Measurements from ENCODE around the gene ELMOD3.
"Not testable (repeated sequence)": the region's sequence is repeated elsewhere in the genome, so short reads cannot be mapped to it uniquely, and the experiment has no call there.

Gene ELMOD3

DNA sequence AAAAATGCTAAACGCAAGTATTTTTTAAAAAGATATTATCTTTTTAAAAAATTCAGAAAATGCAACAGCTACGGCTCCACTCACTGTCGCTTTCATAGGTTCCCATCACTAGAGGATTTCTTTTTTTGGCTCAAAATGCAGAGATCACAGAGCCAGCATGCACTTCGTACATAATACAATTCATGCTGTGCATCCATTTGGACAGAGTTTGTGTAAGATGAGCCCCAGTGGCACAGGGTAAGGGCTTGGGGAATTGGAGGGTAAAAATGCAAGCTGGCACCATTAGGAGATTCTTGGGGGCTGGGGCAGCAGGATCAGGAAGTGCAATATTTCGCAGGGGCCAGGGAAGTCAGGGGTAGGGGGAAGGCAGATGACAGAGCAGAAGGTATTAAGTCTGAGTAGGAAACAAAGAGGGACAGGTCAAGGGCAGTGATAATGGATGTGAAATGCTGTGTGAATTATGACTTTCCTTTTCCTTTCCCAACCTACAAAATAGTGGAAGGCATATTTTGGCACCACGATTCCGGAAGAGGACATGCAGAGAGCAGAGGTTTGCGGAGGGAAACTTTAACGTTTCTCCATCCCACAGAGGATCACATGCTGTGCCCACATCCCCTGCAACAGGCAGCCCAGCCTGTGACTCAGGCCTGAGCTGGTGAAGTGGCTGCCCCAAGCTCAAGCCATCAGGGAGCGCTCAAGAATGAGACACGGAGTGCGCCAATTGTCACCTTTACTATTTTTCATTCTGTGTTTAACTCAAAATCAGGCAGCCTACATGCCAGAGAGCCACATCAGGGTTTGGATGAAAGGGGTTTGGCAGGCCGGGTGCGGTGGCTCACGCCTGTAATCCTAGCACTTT lies 50.9 kb downstream of the ELMOD3 start:
- no peak for DNase-seq

DNA sequence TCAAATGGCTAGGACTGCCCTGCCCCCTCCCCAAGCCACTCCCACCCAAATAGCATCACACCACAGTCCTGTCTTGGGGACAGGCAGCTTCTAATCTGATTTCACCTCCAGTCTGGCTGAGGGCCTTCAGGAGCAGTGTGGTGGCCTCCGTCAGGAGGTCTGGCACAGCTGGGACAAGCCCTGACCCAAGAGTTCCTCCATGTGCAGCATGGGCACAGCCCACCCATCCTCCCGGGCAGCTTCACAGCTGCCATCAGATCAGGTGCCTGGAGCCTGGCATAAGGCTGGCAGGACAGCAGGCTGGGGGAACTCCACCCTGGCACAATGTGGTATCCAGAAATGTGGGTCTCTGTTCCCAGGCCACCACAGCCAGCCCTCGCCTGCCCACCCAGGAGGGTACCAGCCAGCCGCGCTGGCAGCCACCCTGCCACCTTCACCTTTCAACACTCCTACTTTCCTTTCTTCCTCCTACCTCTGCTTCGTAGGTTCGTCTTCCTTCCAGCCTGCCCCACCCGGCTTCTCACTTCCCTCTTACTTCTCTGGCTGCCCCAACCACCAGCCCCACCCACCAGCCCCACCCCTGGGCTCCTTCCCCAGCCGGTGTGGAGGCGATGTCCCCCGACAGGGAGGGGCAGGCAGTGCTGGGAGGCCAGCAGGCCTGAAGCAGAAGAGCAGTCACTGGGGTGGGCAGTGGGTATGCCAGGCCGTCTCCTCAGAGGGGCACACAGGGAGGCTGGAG lies 55.4 kb downstream of the ELMOD3 start, which contains the start of gene CAPG:
Gene CAPG, minus strand, starts transcription at position 522 of the 739 bp plus-strand sequence. CDS start 8,221 bp downstream, outside the sequence.
- DNase-seq = no peak

DNA sequence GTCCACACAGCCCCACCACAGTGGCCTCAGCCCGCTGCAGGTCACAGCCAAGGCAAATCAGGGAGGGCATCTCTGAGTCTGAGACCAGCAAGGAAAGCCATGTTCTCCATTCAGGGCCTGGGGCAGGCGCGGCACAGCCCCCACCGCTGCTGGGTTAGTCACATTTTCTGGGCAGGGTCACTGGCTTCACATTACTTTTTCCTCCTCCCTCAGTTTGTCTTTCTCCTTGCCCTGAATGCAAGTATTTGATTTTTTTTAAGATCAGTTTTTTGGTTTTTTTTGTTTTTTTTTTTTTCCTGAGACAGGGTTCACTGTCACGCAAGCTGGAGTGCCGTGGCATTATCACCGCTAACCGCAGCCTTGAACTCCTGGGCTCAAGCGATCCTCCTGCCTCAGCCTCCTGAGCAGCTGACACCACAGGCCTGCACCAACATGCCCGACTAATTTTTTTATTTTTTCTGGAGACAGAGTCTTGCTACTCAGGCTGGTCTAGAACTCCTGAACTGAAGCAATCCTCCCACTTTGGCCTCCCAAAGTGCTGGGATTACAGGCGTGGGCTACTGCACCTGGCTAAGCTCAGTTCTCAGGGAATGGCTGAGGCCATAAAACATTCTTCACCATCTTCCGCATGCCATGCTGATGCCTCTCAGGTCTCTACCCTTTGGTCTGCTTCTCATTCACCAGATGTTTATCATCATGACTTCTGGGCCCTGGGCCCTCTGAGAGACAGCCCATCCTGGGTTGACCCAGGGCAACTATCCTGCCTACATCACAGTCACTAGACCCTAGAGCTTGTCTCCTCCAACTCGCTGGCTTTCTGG lies 56.2 kb downstream of the ELMOD3 start:
- DNase-seq = no peak

DNA sequence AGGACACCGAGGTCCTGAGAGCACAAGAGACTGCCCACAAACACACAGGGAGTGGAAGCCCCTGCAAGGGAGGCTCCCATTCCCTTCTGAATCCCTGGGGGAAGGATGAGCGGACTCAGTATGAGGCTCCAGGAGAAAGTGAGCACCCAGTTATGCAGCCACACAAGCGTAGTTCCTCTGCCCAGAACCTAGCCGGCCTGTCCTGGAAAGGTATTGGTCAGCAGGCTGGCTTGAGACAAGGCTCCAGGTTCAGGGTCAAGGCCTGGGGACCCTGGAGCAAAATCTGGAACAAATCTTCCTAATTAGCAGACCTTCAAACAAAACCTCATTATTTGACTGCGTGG lies 56.8 kb downstream of the ELMOD3 start:
- DNase-seq = no peak

DNA sequence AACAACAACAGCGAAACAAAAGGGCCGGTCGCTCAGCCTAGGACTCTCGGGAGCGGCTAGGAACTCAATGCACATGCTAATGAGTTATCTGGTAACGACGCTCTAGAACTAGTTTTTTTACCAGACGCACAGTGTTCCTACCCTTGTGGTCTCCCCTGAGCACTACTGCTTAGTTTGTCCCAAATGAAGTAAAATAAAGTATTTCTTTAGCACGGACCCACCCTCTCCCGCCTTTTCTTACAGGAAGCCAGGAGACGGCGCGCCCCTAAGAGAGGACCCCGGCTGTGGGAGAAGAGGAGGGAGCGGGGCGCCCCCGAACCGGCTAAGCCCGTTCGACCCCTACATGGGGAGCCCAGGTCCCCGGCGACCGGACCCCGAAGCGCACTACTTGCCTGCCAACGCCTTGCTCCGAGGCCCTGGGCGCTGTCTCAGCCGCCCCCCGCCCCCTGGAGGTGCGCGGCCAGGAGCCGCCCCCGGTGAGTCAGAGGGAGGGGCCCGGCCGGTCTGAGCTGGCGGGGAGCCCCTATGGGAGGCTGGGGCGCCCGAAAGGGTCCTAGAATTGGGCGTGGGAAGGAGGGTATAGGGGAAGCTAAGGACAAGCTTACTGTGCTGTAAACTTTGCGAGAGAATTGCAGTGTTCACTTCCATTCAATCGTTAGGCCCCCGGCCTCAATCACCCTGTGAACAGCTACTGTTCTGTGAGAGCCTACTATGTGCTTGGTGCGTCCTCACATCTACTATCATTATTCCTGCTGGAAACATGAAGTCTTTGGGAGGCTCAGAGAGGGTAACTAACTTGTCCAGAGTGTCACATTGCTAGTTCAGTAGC lies 59.2 kb downstream of the ELMOD3 start:
- DNase-seq = no peak

DNA sequence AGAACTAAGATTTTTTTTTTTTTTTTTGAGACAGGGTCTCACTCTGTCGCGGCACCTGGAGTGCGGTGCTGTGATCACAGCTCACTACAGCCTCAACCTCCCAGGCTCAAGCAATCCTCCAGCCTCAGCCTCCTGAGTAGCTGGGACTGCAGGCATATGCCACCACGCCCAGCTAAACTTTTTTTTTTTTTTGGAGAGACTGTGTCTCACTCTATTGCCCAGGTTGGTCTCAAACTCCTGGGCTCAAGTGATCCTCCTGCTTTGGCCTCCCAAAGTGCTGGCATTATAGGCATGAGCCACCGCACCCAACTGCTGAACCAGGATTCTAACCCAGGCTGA lies 59.8 kb downstream of the ELMOD3 start:
- DNase-seq = not testable (repeated sequence)

DNA sequence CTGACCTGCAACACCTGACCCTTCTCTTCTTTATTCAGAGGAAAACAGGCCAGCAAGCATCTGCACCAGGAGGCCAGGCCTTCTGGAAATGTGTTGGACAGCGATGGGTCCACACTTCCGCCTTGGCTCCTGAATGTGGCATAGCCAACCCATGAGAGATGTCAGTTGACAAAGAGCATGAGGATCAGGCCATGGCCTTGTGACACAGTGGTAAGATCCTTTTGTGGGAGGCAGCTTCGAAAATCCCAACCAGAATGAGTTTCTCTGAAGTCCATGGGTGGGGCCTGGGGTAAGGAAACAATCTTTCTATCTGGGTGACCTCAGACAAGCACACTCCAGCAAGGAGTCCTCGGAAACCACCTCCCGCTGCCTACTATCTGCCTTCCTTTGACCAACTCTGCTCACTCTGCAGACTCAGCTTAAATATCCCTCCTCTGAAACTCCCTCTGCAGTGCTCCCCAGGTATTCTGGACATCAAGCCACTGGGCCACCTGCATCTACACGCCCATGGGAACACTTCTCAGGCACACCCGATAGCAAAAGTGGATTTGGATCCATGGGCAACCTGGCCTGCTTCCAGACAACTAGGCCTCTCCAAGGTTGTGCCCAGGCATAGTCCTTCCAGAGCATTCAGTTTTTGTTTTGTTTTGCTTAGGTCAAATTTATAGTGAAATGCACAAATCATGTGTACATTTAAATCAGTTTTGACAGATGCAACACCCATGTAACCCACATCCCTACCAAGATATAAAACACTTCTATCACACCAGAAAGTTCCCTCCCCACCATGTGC lies 60.4 kb downstream of the ELMOD3 start:
- no peak for DNase-seq

DNA sequence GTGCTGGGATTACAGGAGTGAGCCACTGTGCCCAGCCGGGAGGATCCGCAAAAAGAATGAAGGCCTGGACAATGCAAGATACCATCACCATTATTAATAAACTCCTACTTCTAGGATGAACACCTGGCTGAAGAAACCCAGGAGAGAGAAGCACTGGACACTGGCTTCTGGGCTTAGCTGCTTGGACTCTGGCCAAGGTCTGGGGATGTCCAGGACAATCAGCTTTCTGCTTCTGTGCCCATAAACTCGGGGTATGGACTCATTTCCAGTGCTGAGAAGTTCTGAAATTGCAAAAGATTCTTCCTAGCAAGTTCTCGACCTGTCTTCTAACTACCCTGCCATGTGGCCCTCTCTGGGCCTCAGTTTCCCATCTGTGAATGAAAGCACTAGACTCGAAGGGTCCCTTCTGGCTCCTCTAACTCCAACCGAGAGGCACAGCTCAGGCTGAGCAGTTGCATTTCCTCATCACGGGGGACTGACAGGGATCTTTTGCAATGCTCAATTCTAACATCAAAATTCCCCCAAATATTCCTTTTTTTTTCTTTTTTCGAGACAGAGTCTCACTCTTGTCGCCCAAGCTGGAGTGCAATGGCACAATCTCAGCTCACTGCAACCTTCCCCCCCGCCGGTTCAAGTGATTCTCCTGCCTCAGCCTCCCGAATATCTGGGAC lies 61.5 kb downstream of the ELMOD3 start:
- no peak for DNase-seq

DNA sequence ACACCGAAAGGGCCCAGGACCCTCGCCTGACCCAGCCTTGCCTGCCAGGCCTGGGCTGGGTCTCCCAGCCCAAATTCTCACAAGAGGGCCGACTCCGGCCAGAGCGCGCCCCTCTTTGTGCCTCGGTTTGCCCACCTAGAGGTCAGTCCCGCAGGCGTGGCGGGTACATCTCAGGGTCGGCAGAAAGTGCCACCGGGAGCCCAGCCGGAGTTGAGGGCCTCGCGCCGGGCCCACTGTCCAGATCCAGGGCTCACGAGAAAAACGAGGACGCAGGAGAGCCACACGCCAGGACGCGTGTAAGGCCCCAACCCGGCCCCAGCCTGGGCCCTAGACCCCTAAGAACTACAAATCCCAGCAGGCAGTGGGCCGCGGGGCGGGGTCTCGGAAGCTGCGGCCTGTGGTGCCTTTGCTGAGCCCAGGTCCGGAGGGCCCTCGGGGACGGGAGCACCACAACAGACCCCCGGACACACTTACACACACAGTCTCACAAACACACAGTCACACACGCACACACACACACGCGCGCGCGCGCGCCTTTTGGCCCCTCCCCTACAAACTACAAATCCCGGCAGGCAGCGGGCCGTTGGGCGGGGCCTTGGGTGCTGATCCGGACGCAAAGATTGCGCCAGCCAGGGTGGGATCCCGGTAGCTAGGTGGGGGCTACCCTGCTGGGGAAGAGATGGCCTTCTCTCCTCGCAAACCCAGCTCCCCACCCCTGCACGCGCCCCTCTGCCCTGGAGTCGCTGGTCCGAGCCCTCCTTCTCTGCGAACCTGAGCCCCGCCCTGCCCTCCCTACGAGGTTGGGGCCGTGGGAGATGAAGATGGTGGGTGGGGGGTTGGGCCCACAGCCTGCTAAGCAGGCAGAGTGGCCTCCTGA lies 63.8 kb downstream of the ELMOD3 start, which contains the start of gene SH2D6:
Gene SH2D6, plus strand, starts transcription at position 583 of the 877 bp plus-strand sequence. CDS start 10,752 bp downstream, outside the sequence.
- peak; percentile 70 for DNase-seq

DNA sequence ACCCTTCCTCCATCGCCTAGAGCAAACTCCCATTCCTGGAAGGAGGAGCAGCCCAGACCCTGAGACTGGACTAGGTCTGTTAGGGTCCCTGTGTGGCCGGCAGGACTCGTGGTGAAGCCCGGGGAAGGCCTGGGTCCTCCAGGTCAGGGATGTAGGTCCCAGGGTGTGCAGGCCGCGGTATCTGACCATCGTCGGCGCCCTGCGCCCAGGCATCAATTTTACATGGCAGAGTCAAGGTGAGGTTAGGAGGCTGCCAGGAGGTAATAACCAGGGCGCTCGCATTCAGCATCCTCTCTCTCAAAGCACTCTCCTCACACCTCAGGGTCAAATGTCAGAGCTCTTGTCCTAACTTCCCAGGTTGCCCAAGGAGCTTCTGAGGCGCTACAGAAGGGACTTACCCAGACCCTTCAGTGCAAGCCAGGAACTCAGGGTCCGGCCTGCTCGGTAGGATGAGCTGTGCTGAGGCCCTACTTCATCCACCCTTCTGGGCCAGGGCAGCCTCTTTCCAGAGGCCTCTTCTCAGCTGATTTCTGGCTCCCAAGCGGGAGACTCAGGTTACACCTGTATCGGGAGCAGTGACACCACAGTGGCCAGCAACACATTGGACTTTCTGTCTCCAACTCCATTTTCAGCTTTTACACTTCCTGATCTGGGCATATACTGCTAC lies 64.6 kb downstream of the ELMOD3 start:
- DNase-seq = no peak

DNA sequence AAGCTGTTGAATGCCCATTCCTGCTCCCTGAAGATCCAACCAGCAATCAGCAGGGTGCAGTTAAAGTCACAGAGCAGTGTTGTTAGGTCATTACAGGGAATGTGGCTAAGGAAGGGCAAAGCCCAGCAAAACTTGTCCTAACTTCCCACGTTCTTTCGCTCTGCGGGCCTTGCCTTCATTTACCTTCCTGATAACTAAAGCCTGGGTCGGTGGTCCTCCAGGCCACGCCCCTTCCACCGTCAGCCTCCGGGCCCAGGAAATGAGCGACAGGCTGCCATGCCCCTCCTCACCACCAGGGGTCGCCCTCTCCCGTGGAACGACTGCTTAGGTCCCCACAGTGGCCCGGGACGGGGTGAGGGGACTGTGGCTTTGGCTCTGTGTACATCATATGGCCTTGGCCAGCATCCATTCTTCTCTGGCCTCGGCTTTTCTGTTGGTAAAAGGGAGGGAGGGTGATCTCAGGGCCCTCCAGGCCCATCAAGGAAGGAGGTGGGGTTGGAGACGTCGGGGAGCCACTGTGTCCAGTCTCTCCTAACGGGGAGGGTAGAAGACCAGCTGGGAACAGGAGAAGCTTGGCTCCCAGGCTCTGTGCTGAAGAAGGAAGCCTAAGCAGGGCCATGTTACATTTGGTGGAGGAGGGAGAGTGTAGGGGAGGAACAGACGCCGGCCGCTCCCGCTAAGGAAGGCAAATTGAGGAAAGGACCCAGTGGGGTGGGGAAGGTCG lies 66.1 kb downstream of the ELMOD3 start:
- peak; percentile 82 for DNase-seq

DNA sequence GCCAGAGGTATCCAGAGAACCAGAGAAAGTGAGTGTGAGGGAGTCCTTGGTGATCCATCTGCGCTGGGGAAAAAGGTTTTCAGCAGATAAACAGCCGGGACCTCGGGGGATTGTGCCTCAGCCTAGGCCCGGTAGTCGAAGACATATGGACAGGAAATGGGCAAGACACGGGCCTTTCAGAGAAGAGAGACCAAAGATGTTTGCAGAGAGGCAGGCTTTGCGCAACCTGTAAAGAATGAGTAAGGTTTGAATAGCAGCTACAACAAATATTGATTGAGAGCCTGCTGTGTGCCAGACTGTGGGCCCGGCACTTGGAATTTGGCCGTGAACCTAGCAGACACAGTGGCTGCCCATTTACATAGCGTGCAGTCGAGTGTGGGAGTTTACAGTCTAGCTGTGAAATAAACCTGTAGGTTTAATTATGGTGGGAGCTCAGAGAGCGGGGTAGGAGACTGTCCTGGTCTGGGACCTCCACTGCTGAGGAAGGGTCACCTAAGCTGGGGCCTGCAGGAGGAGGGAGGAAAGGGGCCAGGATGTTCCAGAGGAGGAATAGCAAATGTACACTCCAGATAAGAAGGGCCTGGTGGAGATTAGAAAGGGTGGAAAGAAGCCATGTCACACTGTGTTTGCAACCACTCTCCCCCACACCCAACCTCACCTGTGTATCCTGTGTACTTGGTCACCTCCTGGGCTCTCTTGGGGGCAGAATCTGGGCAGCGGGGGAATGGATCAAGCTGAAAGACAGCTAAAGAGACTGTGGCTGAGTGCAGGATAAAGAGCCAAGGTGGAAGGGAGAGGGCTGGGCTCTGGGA lies 66.9 kb downstream of the ELMOD3 start:
- peak; percentile 77 for DNase-seq

DNA sequence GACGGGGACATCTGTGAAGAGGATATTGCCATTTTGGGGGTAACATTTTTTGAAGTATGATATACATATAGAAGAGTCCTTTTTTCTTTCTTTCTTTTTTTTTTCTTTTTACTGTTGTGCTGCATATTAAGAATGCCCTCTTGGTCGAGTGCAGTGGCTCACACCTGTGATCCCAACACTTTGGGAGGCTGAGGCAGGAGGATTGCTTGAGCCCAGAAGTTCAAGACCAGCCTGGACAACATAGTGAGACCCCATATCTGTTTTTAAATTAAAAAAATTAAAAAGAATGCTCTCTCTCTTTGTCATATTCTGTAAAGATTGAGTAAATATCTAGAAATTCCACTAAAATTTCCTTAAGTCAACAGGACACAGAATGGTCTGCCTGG lies 67.5 kb downstream of the ELMOD3 start:
- no peak for DNase-seq

DNA sequence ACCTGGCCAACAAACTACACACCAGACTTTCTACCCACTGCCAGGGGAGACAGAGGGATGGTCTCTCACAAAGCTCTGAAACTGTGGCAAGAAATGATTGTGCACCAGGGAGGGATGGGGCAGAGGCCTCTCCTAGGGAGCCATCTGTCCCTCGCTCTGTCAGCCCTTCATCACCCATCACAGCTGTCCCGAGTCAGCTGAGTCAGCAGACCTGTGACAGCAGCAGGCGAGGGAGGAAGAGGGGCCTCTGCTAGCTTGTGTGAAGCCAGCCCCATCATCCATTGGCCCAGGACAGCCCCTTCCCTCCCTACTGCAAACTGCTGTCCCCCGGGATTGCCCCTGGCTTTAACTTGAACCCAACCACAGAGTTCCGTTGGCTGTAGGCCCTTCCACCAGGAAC lies 69.0 kb downstream of the ELMOD3 start:
- DNase-seq = no peak

DNA sequence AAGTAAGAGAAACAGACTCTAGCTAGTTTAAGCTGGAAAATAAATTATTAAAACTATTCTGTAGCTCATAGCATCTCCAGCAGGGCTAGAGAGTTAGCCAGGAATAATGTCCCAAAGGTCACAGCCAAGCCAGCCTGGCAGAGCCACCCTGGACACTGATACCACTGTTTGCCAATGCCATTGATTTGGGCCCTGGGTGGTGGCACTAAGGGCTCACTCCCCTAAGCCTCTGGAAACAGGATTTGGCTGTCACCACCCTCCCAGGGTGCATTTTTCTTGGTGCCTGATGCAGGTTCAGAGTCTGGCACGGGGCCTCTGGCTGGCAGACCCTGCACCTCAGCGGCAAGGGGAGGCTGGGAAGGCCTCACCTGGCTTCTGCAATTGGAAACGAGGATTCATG lies 71.0 kb downstream of the ELMOD3 start:
- DNase-seq = no peak

DNA sequence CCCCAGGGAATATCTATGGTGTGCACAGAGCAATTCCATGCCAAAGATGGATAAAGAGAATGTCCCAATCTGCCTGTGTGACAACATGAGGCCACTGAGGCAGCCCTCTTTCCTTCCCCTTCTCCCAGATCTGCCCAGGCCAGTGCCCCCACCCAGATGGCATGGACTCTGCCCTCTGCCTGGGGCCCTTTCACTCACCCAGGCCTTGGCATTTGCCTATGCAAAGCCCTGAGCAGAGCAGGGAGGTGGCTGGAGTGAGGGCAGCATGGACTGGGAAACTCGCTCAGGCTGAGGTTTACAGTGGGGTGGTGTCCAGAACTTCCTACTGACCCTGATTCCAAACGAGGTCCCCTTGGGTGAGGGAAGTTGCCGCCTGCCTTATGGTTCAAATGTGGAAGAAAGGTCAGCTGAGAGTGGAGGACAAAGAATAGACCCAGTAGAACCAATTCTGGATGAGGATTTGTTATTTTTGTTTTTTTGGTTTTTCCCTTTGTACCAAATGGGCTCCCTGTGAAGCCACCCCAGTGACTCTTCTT lies 72.8 kb downstream of the ELMOD3 start:
- DNase-seq = no peak

DNA sequence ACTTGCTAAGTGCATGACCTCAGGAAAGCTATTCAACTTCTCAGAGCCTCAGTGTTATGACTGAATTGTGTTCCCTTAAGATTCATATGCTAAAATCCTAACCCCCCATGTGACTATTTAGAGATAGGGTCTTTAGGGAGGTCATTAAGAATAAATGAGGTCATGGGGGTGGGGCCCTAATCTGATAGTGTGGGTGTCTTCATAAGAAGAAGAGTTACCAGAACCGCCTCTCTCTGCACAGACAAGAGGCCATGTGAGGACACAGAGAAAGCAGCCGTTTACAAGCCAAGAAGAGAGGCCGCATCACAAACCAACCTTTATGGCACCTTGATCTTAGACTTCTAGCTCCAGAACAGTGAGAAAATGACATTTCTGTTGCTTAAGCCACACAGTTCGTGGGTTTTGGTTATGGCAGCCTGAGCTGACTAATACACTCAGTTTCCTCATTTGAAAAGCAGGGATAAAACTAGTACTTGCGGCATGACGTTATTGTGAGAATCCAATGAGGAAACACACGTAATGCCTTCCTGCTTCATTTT lies 73.8 kb downstream of the ELMOD3 start:
- no peak for DNase-seq
